Hypothalamus (tissue), 51 donors: ENCODE measurements around the gene PRR36.

ENCODE experiments used
- DNase-seq, 51 donors: peaks; one replicate each; lab custom pipeline; 2025; lab: John Stamatoyannopoulos, UW

Gene PRR36

GRCh38 chr19:7823686-7824301 lies 50.4 kb downstream of the PRR36 start:
- DNase-seq = no peak

GRCh38 chr19:7822910-7823515 lies 51.2 kb downstream of the PRR36 start:
- DNase-seq = no peak

- DNase-seq = no peak
Observed at GRCh38 chr19:7820588-7820987, 53.6 kb downstream of the PRR36 start.

- no peak for DNase-seq
Observed at GRCh38 chr19:7819337-7819736, 54.9 kb downstream of the PRR36 start.

GRCh38 chr19:7818806-7819205 lies 55.4 kb downstream of the PRR36 start:
- no peak for DNase-seq
